ENCODE data around the gene NTSR2. TPM values are rescaled to one million over a fixed set of nuclear protein-coding genes. Genes with fewer than 3 reads are reported as not detected.

NTSR2 gene
- total RNA-seq, 1 experiment from 2014 or later: not detected

- TF ChIP-seq IRF2 (CRISPR knock-in tag; IDR thresholded peaks at IDR 0.05; ENCODE audit: borderline replicate concordance, low read depth): no peak
- TF ChIP-seq ZSCAN18 (CRISPR knock-in tag; IDR thresholded peaks at IDR 0.05): no peak
- no peak for TF ChIP-seq MYBL2 (CRISPR knock-in tag; IDR thresholded peaks at IDR 0.05)
Measured at GRCh38 chr2:11616097-11616687, 53.8 kb downstream of the NTSR2 start (continued).

GRCh38 chr2:11615209-11615608, 54.8 kb downstream of the NTSR2 start:
- ChIA-PET POLR2A (no interaction called here), CTCF (no interaction called here)
- TF ChIP-seq ZMAT4 (CRISPR knock-in tag; IDR thresholded peaks at IDR 0.05) (no peak), HMGA2 (CRISPR knock-in tag; IDR thresholded peaks at IDR 0.05) (no peak), ARID4B (CRISPR knock-in tag; IDR thresholded peaks at IDR 0.05; ENCODE audit: borderline replicate concordance) (no peak), ZBTB43 (CRISPR knock-in tag; IDR thresholded peaks at IDR 0.05) (no peak), ZNF671 (CRISPR knock-in tag; IDR thresholded peaks at IDR 0.05) (no peak), SOX15 (CRISPR knock-in tag; IDR thresholded peaks at IDR 0.05) (no peak), SMAD4 (CRISPR knock-in tag; IDR thresholded peaks at IDR 0.05) (no peak), ELF4 (CRISPR knock-in tag; IDR thresholded peaks at IDR 0.05; ENCODE audit: low read depth) (no peak), ZNF425 (CRISPR knock-in tag; conservative IDR thresholded peaks at IDR 0.05) (no peak), ERG (CRISPR knock-in tag; IDR thresholded peaks at IDR 0.05) (no peak), GTF2I (CRISPR knock-in tag; conservative IDR thresholded peaks at IDR 0.05) (no peak), EMX1 (CRISPR knock-in tag; IDR thresholded peaks at IDR 0.05) (no peak), TCF7 (CRISPR knock-in tag; IDR thresholded peaks at IDR 0.05; ENCODE audit: low read depth) (no peak), NFYB (CRISPR knock-in tag; conservative IDR thresholded peaks at IDR 0.05; ENCODE audit: low read depth) (no peak), NR3C1 (CRISPR knock-in tag; conservative IDR thresholded peaks at IDR 0.05; ENCODE audit: low read depth) (no peak), ZSCAN18 (CRISPR knock-in tag; IDR thresholded peaks at IDR 0.05) (no peak), MXD4 (CRISPR knock-in tag; IDR thresholded peaks at IDR 0.05; ENCODE audit: borderline replicate concordance) (no peak)
- Mint-ChIP-seq H3K4me1 (no peaks in the 10 kb centered on the region), H3K9me3 (no peaks in the 10 kb centered on the region), H3K27ac (no peak overlapping the region), H3K4me3 (no peak overlapping the region), H3K36me3 (peaks cover 44% of the 10 kb centered on the region), H3K27me3 (ENCODE audit: low read depth) (no peaks in the 10 kb centered on the region)
- ATAC-seq: no peak
- no peak for DNase-seq (ENCODE audit: low spot score)

Measured in WTC11 (cell line).